ACC112 (cell line): ENCODE data around the gene RAB3C.
"Not testable (repeated sequence)": the region's sequence is repeated elsewhere in the genome, so short reads cannot be mapped to it uniquely, and the experiment has no call there.

Experiments used
- H2AFZ ChIP-seq: fragments of 200-600 bp; sonication (generic); one replicate; pipeline ENCODE4 v1.6.0; 2017; ENCODE audit warnings: antibody characterized with exemption, low read length; ENCODE audit not compliant: unreplicated experiment
- H3K27ac ChIP-seq: fragments of 200-600 bp; sonication (generic); 2 replicates; pipeline ENCODE4 v1.5.1; 2014; ENCODE audit warnings: low read depth, mild to moderate bottlenecking, antibody characterized with exemption, low read length, moderate library complexity
- H3K27me3 ChIP-seq: fragments of 200-600 bp; sonication (generic); 2 replicates; pipeline ENCODE4 v1.6.1; 2014; ENCODE audit warnings: mild to moderate bottlenecking, antibody characterized with exemption, low read length, moderate library complexity, mixed read lengths; ENCODE audit not compliant: insufficient read depth
- H3K36me3 ChIP-seq: fragments of 200-600 bp; sonication (generic); 2 replicates; pipeline ENCODE4 v1.6.1; 2016; ENCODE audit warnings: mild to moderate bottlenecking, antibody characterized with exemption, low read length, moderate library complexity, mixed read lengths; ENCODE audit not compliant: insufficient read depth
- H3K4me1 ChIP-seq: fragments of 200-600 bp; sonication (generic); one replicate; pipeline ENCODE4 v1.6.1; 2016; ENCODE audit warnings: low read length, mixed read lengths; ENCODE audit not compliant: insufficient read depth, unreplicated experiment, control insufficient read depth
- H3K4me3 ChIP-seq: fragments of 200-600 bp; sonication (generic); 2 replicates; pipeline ENCODE4 v1.5.1; 2014; ENCODE audit warnings: mild to moderate bottlenecking, low read depth, low read length
- H3K79me2 ChIP-seq: fragments of 200-600 bp; sonication (generic); one replicate; pipeline ENCODE4 v1.6.0; 2016; ENCODE audit warnings: low read length; ENCODE audit not compliant: control insufficient read depth, unreplicated experiment, insufficient read depth

Gene RAB3C

DNA sequence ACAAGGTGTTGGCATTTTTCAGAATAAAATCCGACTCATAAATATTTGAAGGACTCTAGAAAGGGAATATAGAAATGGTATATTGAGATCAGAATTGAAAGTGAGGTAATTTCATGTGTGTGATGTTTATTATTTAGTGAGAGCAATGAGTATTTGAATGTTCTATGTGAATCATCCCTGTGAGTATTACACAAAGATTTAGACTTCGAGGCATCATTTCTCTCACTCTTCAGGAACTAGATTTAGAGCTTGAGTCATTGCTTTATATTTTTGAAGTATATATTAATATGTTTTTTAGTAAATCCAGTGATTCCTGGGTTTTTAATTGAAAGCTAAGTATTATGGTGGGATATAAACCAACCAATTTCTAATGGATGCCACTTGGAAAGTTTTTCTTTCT, 91.2 kb downstream of the RAB3C start:
- Histone ChIP-seq H3K27me3 (peaks cover 39% of the 10 kb centered on the region), H3K36me3 (no peaks in the 10 kb centered on the region), H3K4me3 (no peak overlapping the region), H3K79me2 (no peaks in the 10 kb centered on the region), H3K27ac (no peak overlapping the region), H3K4me1 (no peaks in the 10 kb centered on the region), H2AFZ (no peak overlapping the region)

- Histone ChIP-seq H3K4me1 (no peaks in the 10 kb centered on the region), H3K27ac (no peak overlapping the region), H3K36me3 (no peaks in the 10 kb centered on the region), H3K27me3 (peaks cover 45% of the 10 kb centered on the region), H3K4me3 (no peak overlapping the region), H3K79me2 (no peaks in the 10 kb centered on the region), H2AFZ (no peak overlapping the region)
Measured at GRCh38 chr5:58674711-58675110, 91.8 kb downstream of the RAB3C start.

- peaks cover 51% of the 10 kb centered on the region for H3K27me3 ChIP-seq
- no peak overlapping the region for H2AFZ ChIP-seq
- H3K4me1 ChIP-seq: no peaks in the 10 kb centered on the region
Measured at GRCh38 chr5:58675341-58675740, 92.5 kb downstream of the RAB3C start.

GRCh38 chr5:58677650-58678049, 94.8 kb downstream of the RAB3C start:
- H2AFZ ChIP-seq: no peak overlapping the region
- no peaks in the 10 kb centered on the region for H3K79me2 ChIP-seq
- H3K27me3 ChIP-seq: peaks cover 44% of the 10 kb centered on the region
- no peak overlapping the region for H3K27ac ChIP-seq
- no peaks in the 10 kb centered on the region for H3K36me3 ChIP-seq
- no peaks in the 10 kb centered on the region for H3K4me1 ChIP-seq
- H3K4me3 ChIP-seq: no peak overlapping the region

More at GRCh38 chr5:58675341-58675740, 92.5 kb downstream of the RAB3C start:
- no peaks in the 10 kb centered on the region for H3K36me3 ChIP-seq
- no peaks in the 10 kb centered on the region for H3K79me2 ChIP-seq
- H3K4me3 ChIP-seq: no peak overlapping the region
- H3K27ac ChIP-seq: no peak overlapping the region

GRCh38 chr5:58680503-58680902, 97.6 kb downstream of the RAB3C start:
- Histone ChIP-seq H3K36me3 (no peaks in the 10 kb centered on the region), H2AFZ (no peak overlapping the region), H3K79me2 (no peaks in the 10 kb centered on the region), H3K27ac (no peak overlapping the region), H3K4me3 (no peak overlapping the region), H3K4me1 (no peaks in the 10 kb centered on the region), H3K27me3 (peaks cover 31% of the 10 kb centered on the region)

- no peak overlapping the region for H2AFZ ChIP-seq
- H3K36me3 ChIP-seq: no peaks in the 10 kb centered on the region
- no peaks in the 10 kb centered on the region for H3K4me1 ChIP-seq
- H3K27ac ChIP-seq: no peak overlapping the region
- peaks cover 31% of the 10 kb centered on the region for H3K27me3 ChIP-seq
- H3K79me2 ChIP-seq: no peaks in the 10 kb centered on the region
- H3K4me3 ChIP-seq: no peak overlapping the region
Measured at GRCh38 chr5:58681943-58682342, 99.1 kb downstream of the RAB3C start.

GRCh38 chr5:58683567-58683966, 100.7 kb downstream of the RAB3C start:
- peaks cover 29% of the 10 kb centered on the region for H3K27me3 ChIP-seq
- H2AFZ ChIP-seq: no peak overlapping the region
- H3K4me3 ChIP-seq: no peak overlapping the region
- H3K79me2 ChIP-seq: no peaks in the 10 kb centered on the region
- no peaks in the 10 kb centered on the region for H3K36me3 ChIP-seq
- H3K27ac ChIP-seq: no peak overlapping the region
- no peaks in the 10 kb centered on the region for H3K4me1 ChIP-seq

GRCh38 chr5:58687079-58687478, 104.2 kb downstream of the RAB3C start:
- no peak overlapping the region for H3K27ac ChIP-seq
- H3K27me3 ChIP-seq: peaks cover 6% of the 10 kb centered on the region; the same call in 1 of the 2 replicates
- H3K79me2 ChIP-seq: no peaks in the 10 kb centered on the region
- no peak overlapping the region for H3K4me3 ChIP-seq
- no peaks in the 10 kb centered on the region for H3K36me3 ChIP-seq
- no peak overlapping the region for H2AFZ ChIP-seq
- no peaks in the 10 kb centered on the region for H3K4me1 ChIP-seq

DNA sequence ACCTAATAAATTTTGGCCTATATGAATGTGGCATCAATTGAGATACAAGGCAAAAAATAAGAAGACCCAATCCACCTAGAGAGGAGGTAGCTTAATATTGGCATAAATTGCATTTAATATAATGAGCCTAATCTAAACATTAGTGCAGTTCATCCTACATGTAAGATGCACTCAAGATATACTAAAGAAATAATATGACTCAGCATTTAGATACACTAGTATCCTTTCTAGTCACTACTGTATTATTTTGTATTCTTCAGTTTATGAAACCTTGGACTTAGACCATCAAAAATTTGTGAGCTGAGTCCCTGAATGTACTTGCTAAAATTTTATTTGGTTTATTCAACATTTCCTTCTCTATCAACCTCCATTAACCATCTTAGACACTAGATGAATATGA, 104.7 kb downstream of the RAB3C start:
- no peaks in the 10 kb centered on the region for H3K36me3 ChIP-seq
- H3K27ac ChIP-seq: no peak overlapping the region
- no peak overlapping the region for H3K4me3 ChIP-seq
- no peak overlapping the region for H2AFZ ChIP-seq
- H3K79me2 ChIP-seq: no peaks in the 10 kb centered on the region
- peaks cover 6% of the 10 kb centered on the region; the same call in 1 of the 2 replicates for H3K27me3 ChIP-seq
- H3K4me1 ChIP-seq: no peaks in the 10 kb centered on the region

DNA sequence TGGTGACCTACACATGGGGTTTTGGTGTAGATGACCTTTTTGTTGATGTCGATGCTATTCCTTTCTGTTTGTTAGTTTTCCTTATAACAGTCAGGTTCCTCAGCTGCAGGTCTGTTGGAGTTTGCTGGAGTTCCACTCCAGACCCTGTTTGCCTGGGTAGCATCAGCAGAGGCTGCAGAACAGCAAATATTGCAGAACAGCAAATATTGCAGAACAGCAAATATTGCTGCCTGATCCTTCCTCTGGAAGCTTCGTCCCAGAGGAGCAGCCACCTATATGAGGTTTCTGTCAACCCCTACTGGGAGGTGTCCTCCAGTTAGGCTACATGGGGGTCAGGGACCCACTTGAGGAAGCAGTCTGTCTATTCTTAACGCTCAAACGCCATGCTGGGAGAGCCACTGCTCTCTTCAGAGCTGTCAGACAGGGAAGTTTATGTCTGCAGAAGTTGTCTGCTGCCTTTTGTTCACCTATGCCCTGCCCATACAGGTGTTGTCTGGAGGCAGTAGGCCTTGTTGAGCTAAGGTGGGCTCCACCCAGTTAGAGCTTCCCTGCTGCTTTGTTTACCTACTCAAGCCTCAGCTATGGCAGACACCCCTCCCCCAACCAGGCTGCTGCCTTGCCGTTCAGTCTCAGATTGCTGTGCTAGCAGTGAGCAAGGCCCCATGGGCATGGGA, 116.3 kb downstream of the RAB3C start:
- H3K79me2 ChIP-seq, H2AFZ ChIP-seq, H3K36me3 ChIP-seq: not testable (repeated sequence)

GRCh38 chr5:58699762-58700118, 116.9 kb downstream of the RAB3C start:
- H3K36me3 ChIP-seq: no peaks in the 10 kb centered on the region
- H3K79me2 ChIP-seq: no peaks in the 10 kb centered on the region
- H3K27me3 ChIP-seq: peaks cover 27% of the 10 kb centered on the region
- H3K4me3 ChIP-seq: no peak overlapping the region
- no peak overlapping the region for H3K27ac ChIP-seq
- H2AFZ ChIP-seq: no peak overlapping the region
- H3K4me1 ChIP-seq: no peaks in the 10 kb centered on the region

More for the DNA sequence above, 116.3 kb downstream of the RAB3C start:
- H3K27ac ChIP-seq, H3K4me1 ChIP-seq, H3K4me3 ChIP-seq: not testable (repeated sequence)
- peaks cover 23% of the 10 kb centered on the region for H3K27me3 ChIP-seq
